Neural progenitor cell (in vitro differentiated cells): ENCODE measurements around the gene PTPN18. TPM values are rescaled to one million over a fixed set of nuclear protein-coding genes. Genes with fewer than 3 reads are reported as not detected.

ENCODE experiments used
- DNase-seq: peaks from one replicate; pipeline ENCODE4 v3.0.0-alpha.2; 2016; ENCODE audit warnings: low spot score
- H2AFZ ChIP-seq: fragments of 200-600 bp; sonication (generic); replicated peaks from 2 replicates; pipeline ENCODE4 v1.6.1; 2016; ENCODE audit warnings: antibody characterized with exemption
- H3F3A ChIP-seq: fragments of 200-600 bp; sonication (generic); 2 replicates; pipeline ENCODE4 v1.6.1; 2016; ENCODE audit warnings: antibody characterized with exemption, low read depth
- H3K27ac ChIP-seq: fragments of 200-600 bp; sonication (generic); 2 replicates; pipeline ENCODE4 v1.5.1; 2016; ENCODE audit warnings: mild to moderate bottlenecking
- H3K27me3 ChIP-seq: fragments of 200-600 bp; sonication (generic); 2 replicates; pipeline ENCODE4 v1.6.1; 2016; ENCODE audit warnings: mild to moderate bottlenecking, moderate library complexity
- H3K36me3 ChIP-seq: fragments of 200-600 bp; sonication (generic); 2 replicates; pipeline ENCODE4 v1.5.1; 2016
- H3K4me1 ChIP-seq: fragments of 200-600 bp; sonication (generic); 2 replicates; pipeline ENCODE4 v1.6.1; 2016; ENCODE audit warnings: mixed run types
- H3K4me2 ChIP-seq: fragments of 200-600 bp; sonication (generic); 2 replicates; pipeline ENCODE4 v1.6.1; 2016
- H3K4me3 ChIP-seq: fragments of 200-600 bp; sonication (generic); 2 replicates; pipeline ENCODE4 v1.5.1; 2016
- H3K79me2 ChIP-seq: fragments of 200-600 bp; sonication (generic); 2 replicates; pipeline ENCODE4 v1.6.1; 2016; ENCODE audit warnings: low read depth
- H3K9ac ChIP-seq: fragments of 200-600 bp; sonication (generic); 2 replicates; pipeline ENCODE4 v1.6.1; 2016
- H3K9me3 ChIP-seq: fragments of 200-600 bp; sonication (generic); 2 replicates; pipeline ENCODE4 v1.5.1; 2016; ENCODE audit warnings: low read depth
- H4K20me1 ChIP-seq: fragments of 200-600 bp; sonication (generic); 2 replicates; pipeline ENCODE4 v1.6.1; 2016; ENCODE audit warnings: low read depth
- H3K27ac Mint-ChIP-seq: 3 replicates; pipeline ENCODE4 v1.8.0; 2021; ENCODE audit warnings: mixed read lengths
- H3K27me3 Mint-ChIP-seq: 2 replicates; pipeline ENCODE4 v1.8.0; 2022; ENCODE audit warnings: low read depth, mild to moderate bottlenecking, inconsistent platforms, moderate library complexity, mixed read lengths; ENCODE audit not compliant: insufficient read depth
- H3K36me3 Mint-ChIP-seq: 3 replicates; pipeline ENCODE4 v1.8.0; 2021; ENCODE audit warnings: mixed read lengths
- H3K4me1 Mint-ChIP-seq: 3 replicates; pipeline ENCODE4 v1.8.0; 2021; ENCODE audit warnings: mixed read lengths
- H3K4me3 Mint-ChIP-seq: 3 replicates; pipeline ENCODE4 v1.8.0; 2021; ENCODE audit warnings: mild to moderate bottlenecking, moderate library complexity, mixed read lengths
- H3K9me3 Mint-ChIP-seq: 3 replicates; pipeline ENCODE4 v1.8.0; 2020; ENCODE audit warnings: mixed read lengths
- CTCF ChIP-seq: fragments of 200-600 bp; sonication (generic); IDR thresholded peaks from 2 replicates; pipeline ENCODE4 v1.5.1; 2017; ENCODE audit warnings: antibody characterized with exemption, mild to moderate bottlenecking
- EZH2 ChIP-seq: fragments of 200-600 bp; sonication (generic); IDR thresholded peaks from 2 replicates; pipeline ENCODE4 v1.6.1; 2017; ENCODE audit warnings: antibody characterized with exemption, mild to moderate bottlenecking, moderate library complexity
- EZH2phosphoT487 ChIP-seq: fragments of 200-600 bp; sonication (generic); IDR thresholded peaks from 2 replicates; pipeline ENCODE4 v1.6.1; 2017; ENCODE audit warnings: antibody characterized with exemption
- total RNA-seq: library from RNA; depleted of rRNA; stranded (reverse); fragments of >200 nt; gene quantifications from 2 replicates; pipeline ENCODE4 v1.2.3, GENCODE V29; 2015; ENCODE audit warnings: low replicate concordance

Gene PTPN18
- total RNA-seq, 1 donor from 2014 or later, result 4.0 TPM

GRCh38 chr2:130318906-130319305, 37.0 kb upstream of the PTPN18 start:
- Mint-ChIP-seq H3K4me1 (peaks cover 2% of the 10 kb centered on the region), H3K4me3 (no peak overlapping the region), H3K36me3 (no peaks in the 10 kb centered on the region), H3K9me3 (no peaks in the 10 kb centered on the region), H3K27ac (no peak overlapping the region), H3K27me3 (peaks cover 2% of the 10 kb centered on the region)
- H3K4me1 ChIP-seq, result no peaks in the 10 kb centered on the region
- no peaks in the 10 kb centered on the region for H3K36me3 ChIP-seq
- no peak overlapping the region for H3K27ac ChIP-seq
- H3K9ac ChIP-seq, result no peak overlapping the region
- H3K4me3 ChIP-seq, result no peak overlapping the region
- H3K4me2 ChIP-seq, result no peak overlapping the region
- no peaks in the 10 kb centered on the region for H3K9me3 ChIP-seq
- H4K20me1 ChIP-seq, result no peaks in the 10 kb centered on the region
- no peak for TF ChIP-seq CTCF
- no peak for TF ChIP-seq EZH2phosphoT487
- no peak for TF ChIP-seq EZH2
- no peak overlapping the region for H2AFZ ChIP-seq
- no peak for DNase-seq
- H3K27me3 ChIP-seq, result peaks cover 16% of the 10 kb centered on the region
- H3F3A ChIP-seq, result no peaks in the 10 kb centered on the region
- no peaks in the 10 kb centered on the region for H3K79me2 ChIP-seq

- no peak overlapping the region for H3K4me2 ChIP-seq
- no peak overlapping the region for H3K27ac Mint-ChIP-seq
- H3K27me3 ChIP-seq, result peaks cover 22% of the 10 kb centered on the region
- no peaks in the 10 kb centered on the region for H3K36me3 Mint-ChIP-seq
- H3K9me3 Mint-ChIP-seq, result no peaks in the 10 kb centered on the region
- no peaks in the 10 kb centered on the region for H4K20me1 ChIP-seq
- H3K4me1 ChIP-seq, result no peaks in the 10 kb centered on the region
- H3K4me3 ChIP-seq, result no peak overlapping the region
- no peak overlapping the region for H3K27ac ChIP-seq
- H3K4me1 Mint-ChIP-seq, result peaks cover 2% of the 10 kb centered on the region
- H3K4me3 Mint-ChIP-seq, result no peak overlapping the region
- no peaks in the 10 kb centered on the region for H3K79me2 ChIP-seq
- peaks cover 2% of the 10 kb centered on the region for H3K27me3 Mint-ChIP-seq
- TF ChIP-seq CTCF (no peak), EZH2phosphoT487 (no peak), EZH2 (no peak)
- no peak overlapping the region for H3K9ac ChIP-seq
- no peak for DNase-seq
- no peaks in the 10 kb centered on the region for H3F3A ChIP-seq
- no peak overlapping the region for H2AFZ ChIP-seq
- no peaks in the 10 kb centered on the region for H3K36me3 ChIP-seq
- no peaks in the 10 kb centered on the region for H3K9me3 ChIP-seq
These were observed 36.3 kb upstream of the PTPN18 start for GRCh38 chr2:130319536-130319935.

GRCh38 chr2:130327703-130328527, 27.9 kb upstream of the PTPN18 start:
- peak overlapping the region; percentile 30 for H3K4me2 ChIP-seq
- H3K27ac Mint-ChIP-seq, result no peak overlapping the region
- H3K9ac ChIP-seq, result no peak overlapping the region
- H3K79me2 ChIP-seq, result no peaks in the 10 kb centered on the region
- no peaks in the 10 kb centered on the region for H3K36me3 Mint-ChIP-seq
- H3F3A ChIP-seq, result no peaks in the 10 kb centered on the region
- peaks cover 62% of the 10 kb centered on the region for H3K27me3 ChIP-seq
- no peaks in the 10 kb centered on the region for H3K9me3 Mint-ChIP-seq
- peak; percentile 70 for DNase-seq
- no peaks in the 10 kb centered on the region for H4K20me1 ChIP-seq
- H3K4me3 Mint-ChIP-seq, result no peak overlapping the region
- peak overlapping the region; percentile 89 for H2AFZ ChIP-seq
- peaks cover 10% of the 10 kb centered on the region for H3K4me1 ChIP-seq
- no peak overlapping the region for H3K27ac ChIP-seq
- H3K27me3 Mint-ChIP-seq, result peaks cover 5% of the 10 kb centered on the region
- no peaks in the 10 kb centered on the region for H3K9me3 ChIP-seq
- peaks cover 9% of the 10 kb centered on the region for H3K4me1 Mint-ChIP-seq
- H3K4me3 ChIP-seq, result peak overlapping the region; percentile 33
- no peak for TF ChIP-seq EZH2phosphoT487
- no peak for TF ChIP-seq EZH2
- peak; percentile 40 for TF ChIP-seq CTCF
- H3K36me3 ChIP-seq, result no peaks in the 10 kb centered on the region
